ENCODE results near the gene MED26. TPM values are rescaled to one million over a fixed set of nuclear protein-coding genes. Genes with fewer than 3 reads are reported as not detected.

The MED26 gene
- total RNA-seq, 6 donors from 2014 or later: 12.6 to 26.5 (median 13.8) TPM

GRCh38 chr19:16605553-16605994 is 22.4 kb downstream of the MED26 start:
- Histone ChIP-seq H3K27ac (peak overlapping the region in 2 of 4 donors; percentile 0 to 24), H3K36me3 (peaks cover 0 to 8% (median 0%) of the 10 kb centered on the region in 4 donors), H3K9me3 (no peaks in the 10 kb centered on the region), H3K4me3 (no peak overlapping the region), H3K27me3 (no peaks in the 10 kb centered on the region), H3K4me1 (peaks cover 31 to 67% (median 41%) of the 10 kb centered on the region in 4 donors)
- DNase-seq: peak in 1 of 2 donors; percentile 45
- ATAC-seq (ENCODE audit: low FRiP score in 2 of 2): peak in 1 of 2 donors; percentile 27
- TF ChIP-seq POLR2A (IDR thresholded peaks at IDR 0.05) (no peak), CTCF (IDR thresholded peaks at IDR 0.05) (peak in 1 of 6 experiments; percentile 38), POLR2AphosphoS5 (IDR thresholded peaks at IDR 0.05) (no peak)
- WGBS, 2 donors: 55 to 68% methylated on average over 8 of the region's 8 CpGs

- peak overlapping the region in 1 of 4 donors; percentile 24 for H3K27ac ChIP-seq
- TF ChIP-seq POLR2AphosphoS5 (IDR thresholded peaks at IDR 0.05) (no peak), CTCF (IDR thresholded peaks at IDR 0.05) (no peak), EP300 (IDR thresholded peaks at IDR 0.05) (no peak), POLR2A (IDR thresholded peaks at IDR 0.05) (no peak)
- no peaks in the 10 kb centered on the region for H3K9me3 ChIP-seq
- peaks cover 0 to 8% (median 0%) of the 10 kb centered on the region in 4 donors for H3K36me3 ChIP-seq
- H3K4me1 ChIP-seq: peaks cover 27 to 65% (median 37%) of the 10 kb centered on the region in 4 donors
- H3K27me3 ChIP-seq: no peaks in the 10 kb centered on the region
- DNase-seq (no peak), ATAC-seq (ENCODE audit: low FRiP score in 2 of 2) (no peak)
- 80 to 89% methylated on average over 3 of the region's 3 CpGs for WGBS, 2 donors
- no peak overlapping the region for H3K4me3 ChIP-seq
These were observed 22.9 kb downstream of the MED26 start for GRCh38 chr19:16605115-16605514.

- Histone ChIP-seq H3K4me1 (peaks cover 24 to 67% (median 32%) of the 10 kb centered on the region in 4 donors), H3K4me3 (no peak overlapping the region), H3K9me3 (no peaks in the 10 kb centered on the region), H3K27ac (no peak overlapping the region), H3K36me3 (peaks cover 0 to 8% (median 0%) of the 10 kb centered on the region in 4 donors), H3K27me3 (no peaks in the 10 kb centered on the region)
- DNase-seq (no peak), ATAC-seq (ENCODE audit: low FRiP score in 2 of 2) (no peak)
- TF ChIP-seq CTCF (IDR thresholded peaks at IDR 0.05) (no peak), EP300 (IDR thresholded peaks at IDR 0.05) (no peak), POLR2AphosphoS5 (IDR thresholded peaks at IDR 0.05) (no peak)
- WGBS, 2 donors: 84 to 91% methylated on average over 6 of the region's 6 CpGs
These were observed 23.4 kb downstream of the MED26 start for GRCh38 chr19:16604615-16605014.

- H3K36me3 ChIP-seq: peaks cover 0 to 8% (median 0%) of the 10 kb centered on the region in 4 donors
- no peak for TF ChIP-seq POLR2AphosphoS5 (IDR thresholded peaks at IDR 0.05)
- no peak for TF ChIP-seq CTCF (IDR thresholded peaks at IDR 0.05)
- TF ChIP-seq POLR2A (IDR thresholded peaks at IDR 0.05): no peak
- no peak for TF ChIP-seq EP300 (IDR thresholded peaks at IDR 0.05)
- H3K27ac ChIP-seq: no peak overlapping the region
- ATAC-seq (ENCODE audit: low FRiP score in 2 of 2): no peak
- H3K9me3 ChIP-seq: no peaks in the 10 kb centered on the region
- no peak for DNase-seq
- H3K4me1 ChIP-seq: peaks cover 16 to 67% (median 29%) of the 10 kb centered on the region in 4 donors
- H3K4me3 ChIP-seq: no peak overlapping the region
- H3K27me3 ChIP-seq: no peaks in the 10 kb centered on the region
- WGBS, 2 donors: 56 to 68% methylated on average over 3 of the region's 3 CpGs
These were observed 24.9 kb downstream of the MED26 start for GRCh38 chr19:16603090-16603489.
